HTR-8/SVneo (cell line): ENCODE measurements around the gene USP37.

Experiments
- DNase-seq: peaks from one replicate; pipeline ENCODE4 v3.0.0; 2011; ENCODE audit warnings: low spot score, mixed read lengths; ENCODE audit not compliant: insufficient read length
- FAIRE-seq: peaks from 2 replicates; lab custom pipeline; 2011; peaks lifted over from hg19 to GRCh38; lab: Jason Lieb, UNC

The USP37 gene

GRCh38 chr2:218568190-218569037 lies at the start of gene USP37, which contains the start of gene CNOT9:
TSS of gene USP37 (minus strand) at chr2:218568351. CDS start at chr2:218558653, 9,698 bp downstream.
TSS of gene CNOT9 (plus strand) at chr2:218568839. CDS start at chr2:218568955, 116 bp downstream.
- FAIRE-seq (peak; percentile 79), DNase-seq (peak; percentile 94)

- DNase-seq (no peak), FAIRE-seq (no peak)
These were observed 47.7 kb upstream of the USP37 start for GRCh38 chr2:218615868-218616315.

GRCh38 chr2:218607436-218608115 lies 39.4 kb upstream of the USP37 start, which contains the start of gene PLCD4:
TSS of gene PLCD4 (plus strand) at chr2:218607899. CDS start at chr2:218615740, 7,841 bp downstream.
- FAIRE-seq: peak; percentile 69
- DNase-seq: peak; percentile 72

GRCh38 chr2:218605432-218605831 lies 37.3 kb upstream of the USP37 start:
- no peak for DNase-seq
- FAIRE-seq: no peak

GRCh38 chr2:218585541-218585940 lies 17.4 kb upstream of the USP37 start:
- DNase-seq (no peak), FAIRE-seq (no peak)

- DNase-seq: no peak
- no peak for FAIRE-seq
These were observed 16.1 kb upstream of the USP37 start for GRCh38 chr2:218583983-218584850.

- DNase-seq (peak; percentile 18), FAIRE-seq (no peak)
These were observed 13.9 kb upstream of the USP37 start for GRCh38 chr2:218582076-218582475.

- FAIRE-seq (no peak), DNase-seq (no peak)
These were observed 10.2 kb upstream of the USP37 start for GRCh38 chr2:218578272-218578877.

GRCh38 chr2:218577482-218578220 lies 9.5 kb upstream of the USP37 start:
- FAIRE-seq: no peak
- DNase-seq: no peak

GRCh38 chr2:218576854-218577253 lies 8.7 kb upstream of the USP37 start:
- DNase-seq (no peak), FAIRE-seq (no peak)

GRCh38 chr2:218570850-218571249 lies 2.7 kb upstream of the USP37 start:
- no peak for FAIRE-seq
- DNase-seq: no peak

GRCh38 chr2:218569661-218570500 lies 1.7 kb upstream of the USP37 start:
- DNase-seq (peak; percentile 9), FAIRE-seq (no peak)

GRCh38 chr2:218569038-218569431 lies 884 bp upstream of the USP37 start:
- DNase-seq: peak; percentile 32
- no peak for FAIRE-seq

GRCh38 chr2:218567797-218568189 lies 358 bp downstream of the USP37 start:
- FAIRE-seq (no peak), DNase-seq (no peak)

GRCh38 chr2:218566296-218566695 lies 1.9 kb downstream of the USP37 start:
- FAIRE-seq (no peak), DNase-seq (no peak)

- DNase-seq: no peak
- no peak for FAIRE-seq
These were observed 4.1 kb downstream of the USP37 start for GRCh38 chr2:218564056-218564455.

- no peak for FAIRE-seq
These were observed 9.2 kb downstream of the USP37 start for GRCh38 chr2:218558986-218559385.

GRCh38 chr2:218557941-218558340 lies 10.2 kb downstream of the USP37 start:
- FAIRE-seq (no peak), DNase-seq (no peak)

More at GRCh38 chr2:218558986-218559385, 9.2 kb downstream of the USP37 start:
- DNase-seq: no peak
